CD4-positive, alpha-beta T cell (primary cell): ENCODE data around the gene KLHDC3. TPM values are rescaled to one million over a fixed set of nuclear protein-coding genes. Genes with fewer than 3 reads are reported as not detected.

Experiments used
- ATAC-seq: fragments of 200-7000 bp; cut with Tn5 transposase; one replicate; pipeline ENCODE4 v1.10.0; 2022; ENCODE audit warnings: mild to moderate bottlenecking; ENCODE audit not compliant: poor library complexity
- CTCF ChIA-PET: fragments of 350-600 bp; sonication (Branson Sonifier 250); formaldehyde crosslinking; loops from one replicate; lab custom pipeline; 2021; ENCODE audit warnings: antibody characterized with exemption, inconsistent platforms; lab: Charles Lee
- POLR2A ChIA-PET: fragments of 350-600 bp; sonication (Branson Sonifier 250); formaldehyde crosslinking; loops from one replicate; lab custom pipeline; 2021; ENCODE audit warnings: antibody characterized with exemption, inconsistent platforms; lab: Charles Lee
- DNase-seq, 14 experiments: peaks; one replicate each; pipeline ENCODE4 v3.0.0-alpha.2; 2013 to 2020; ENCODE audit warnings: mixed read lengths in 2 of 14
- H3K27ac ChIP-seq, 2 donors: one replicate each; pipeline versions ENCODE4 v1.5.1 to v1.7.0; 2013; ENCODE audit warnings: low read length in 2 of 2, low read depth in 1 of 2, mild to moderate bottlenecking in 1 of 2
- H3K27me3 ChIP-seq, 2 experiments: 1 replicate in 1 of 2; 2 replicates in 1 of 2; pipeline versions ENCODE4 v1.6.1 to v1.7.0; 2013; ENCODE audit warnings: low read length in 2 of 2, control low read depth in 1 of 2, mild to moderate bottlenecking in 1 of 2, moderate library complexity in 1 of 2; ENCODE audit not compliant: insufficient read depth in 2 of 2, control insufficient read depth in 1 of 2
- H3K36me3 ChIP-seq: one replicate; pipeline ENCODE4 v1.6.1; 2013; ENCODE audit warnings: low read length, control low read depth; ENCODE audit not compliant: insufficient read depth
- H3K4me1 ChIP-seq: one replicate; pipeline ENCODE4 v1.6.1; 2013; ENCODE audit warnings: low read length, control low read depth; ENCODE audit not compliant: insufficient read depth
- H3K4me3 ChIP-seq: one replicate; pipeline ENCODE4 v1.5.1; 2013; ENCODE audit warnings: mild to moderate bottlenecking, low read length, moderate library complexity
- H3K9me3 ChIP-seq, 2 experiments: 1 replicate in 1 of 2; 2 replicates in 1 of 2; pipeline versions ENCODE4 v1.6.1 to v1.7.0; 2013; ENCODE audit warnings: low read length in 2 of 2, mild to moderate bottlenecking in 2 of 2, control low read depth in 1 of 2, moderate library complexity in 1 of 2; ENCODE audit not compliant: control insufficient read depth in 1 of 2, insufficient read depth in 1 of 2
- H3K27ac Mint-ChIP-seq: one replicate; pipeline ENCODE4 v1.8.0; 2020; ENCODE audit warnings: mixed read lengths
- H3K27me3 Mint-ChIP-seq: one replicate; pipeline ENCODE4 v1.8.0; 2021; ENCODE audit warnings: mixed read lengths
- H3K36me3 Mint-ChIP-seq: one replicate; pipeline ENCODE4 v1.8.0; 2021; ENCODE audit warnings: low read depth, mixed read lengths
- H3K4me1 Mint-ChIP-seq: one replicate; pipeline ENCODE4 v1.8.0; 2021; ENCODE audit warnings: low read depth, mixed read lengths
- H3K4me3 Mint-ChIP-seq: one replicate; pipeline ENCODE4 v1.8.0; 2020; ENCODE audit warnings: mild to moderate bottlenecking, mixed read lengths
- H3K9me3 Mint-ChIP-seq: one replicate; pipeline ENCODE4 v1.8.0; 2020; ENCODE audit warnings: mixed read lengths
- CTCF ChIP-seq: fragments of 200-600 bp; IDR thresholded peaks from one replicate; pipeline ENCODE4 v1.8.0; 2022; ENCODE audit warnings: antibody characterized with exemption, mild to moderate bottlenecking
- intact Hi-C, 2 experiments: fragments of 100-400 bp; cut with DNase I in 1 of 2; cut with micrococcal nuclease in 1 of 2; formaldehyde crosslinking; loops; one replicate each; pipeline versions ENCODE4 v1.15.1 to v1.9.0; 2023 to 2025; cut with DNase I, micrococcal nuclease
- total RNA-seq, 174 experiments: library from RNA in 2 of 174; stranded (reverse) in 2 of 174; gene quantifications; one replicate each; pipeline ENCODE4 v1.2.3 and lab custom pipeline; 2021 to 2026

Gene KLHDC3
- total RNA-seq, 2 experiments from 2014 or later: 21.0 to 22.3 TPM

- intact Hi-C loops: no loop called here
- peaks cover 65% of the 10 kb centered on the region for H3K36me3 Mint-ChIP-seq
Observed at GRCh38 chr6:43062818-43063217, 48.8 kb downstream of the KLHDC3 start.

GRCh38 chr6:43070028-43070632 lies 56.1 kb downstream of the KLHDC3 start:
- ChIA-PET POLR2A (no interaction called here), CTCF (no interaction called here)
- H3K27me3 ChIP-seq: peaks cover 0 to under 1% of the 10 kb centered on the region in 2 experiments
- peak; percentile 73 for ATAC-seq
- peaks cover 30% of the 10 kb centered on the region for H3K36me3 ChIP-seq
- Mint-ChIP-seq H3K4me3 (no peak overlapping the region), H3K4me1 (no peaks in the 10 kb centered on the region), H3K9me3 (no peaks in the 10 kb centered on the region), H3K27me3 (no peaks in the 10 kb centered on the region), H3K36me3 (peaks cover 60% of the 10 kb centered on the region), H3K27ac (no peak overlapping the region)
- TF ChIP-seq CTCF: peak; percentile 34
- no peaks in the 10 kb centered on the region for H3K9me3 ChIP-seq
- DNase-seq: peak in 4 of 14 experiments; percentile 10 to 66 (median 53)
- no peak overlapping the region for H3K4me3 ChIP-seq
- no peaks in the 10 kb centered on the region for H3K4me1 ChIP-seq
- H3K27ac ChIP-seq: no peak overlapping the region
- intact Hi-C loops: loop anchor here in 1 of 2 experiments (1.0 kb wide), 1 partner anchor 73 kb away; no protein-coding TSS in a partner anchor

More at GRCh38 chr6:43062818-43063217, 48.8 kb downstream of the KLHDC3 start:
- Mint-ChIP-seq H3K27ac (no peak overlapping the region), H3K4me1 (peaks cover 36% of the 10 kb centered on the region), H3K27me3 (no peaks in the 10 kb centered on the region), H3K9me3 (no peaks in the 10 kb centered on the region), H3K4me3 (no peak overlapping the region)
- ATAC-seq: no peak
- Histone ChIP-seq H3K27me3 (no peaks in the 10 kb centered on the region), H3K9me3 (no peaks in the 10 kb centered on the region), H3K36me3 (peaks cover 26% of the 10 kb centered on the region), H3K4me1 (peaks cover 25% of the 10 kb centered on the region), H3K4me3 (no peak overlapping the region), H3K27ac (no peak overlapping the region)
- ChIA-PET POLR2A (interaction anchor here (0.6 kb wide), 1 partner anchor 11 kb away, joined by 3 read pairs; no protein-coding TSS in a partner anchor), CTCF (no interaction called here)
- DNase-seq: no peak
- no peak for TF ChIP-seq CTCF

Other genes with a start within 250 kb of the KLHDC3 start
- gene BICRAL, start 232.2 kb upstream of the KLHDC3 start, total RNA-seq: 10 to 100 TPM; 15.0 to 15.8 TPM
- 10 to 100 TPM; 76.1 TPM for gene RPL7L1, start 134.6 kb upstream of the KLHDC3 start, total RNA-seq
- gene PTCRA, start 98.2 kb upstream of the KLHDC3 start, total RNA-seq: not detected
- 10 to 100 TPM; 41.2 to 43.8 TPM for gene CNPY3, start 84.8 kb upstream of the KLHDC3 start, total RNA-seq
- gene GNMT, start 53.5 kb upstream of the KLHDC3 start, total RNA-seq: 1 to 10 TPM; 1.2 to 2.1 TPM
- 10 to 100 TPM; 12.8 to 13.6 TPM for gene PEX6, start 35.1 kb upstream of the KLHDC3 start, total RNA-seq
- gene PPP2R5D, start 29.7 kb upstream of the KLHDC3 start, total RNA-seq: 10 to 100 TPM; 15.3 to 17.5 TPM
- 10 to 100 TPM; 13.6 to 17.0 TPM for gene MEA1, start 303 bp upstream of the KLHDC3 start, total RNA-seq
- gene RRP36, start 7.4 kb downstream of the KLHDC3 start, total RNA-seq: 10 to 100 TPM; 17.2 to 17.7 TPM
- gene CUL7, start 39.6 kb downstream of the KLHDC3 start, total RNA-seq: 1 to 10 TPM; 5.9 to 6.9 TPM
- 10 to 100 TPM; 42.8 to 48.0 TPM for gene MRPL2, start 45.2 kb downstream of the KLHDC3 start, total RNA-seq
- 10 to 100 TPM; 39.6 to 40.8 TPM for gene KLC4, start 45.4 kb downstream of the KLHDC3 start, total RNA-seq
- gene PTK7, start 62.1 kb downstream of the KLHDC3 start, total RNA-seq: 1 to 10 TPM; 1.2 to 1.6 TPM
- 10 to 100 TPM; 22.8 to 23.7 TPM for gene SRF, start 157.0 kb downstream of the KLHDC3 start, total RNA-seq
- 10 to 100 TPM; 75.5 to 79.2 TPM for gene CUL9, start 167.9 kb downstream of the KLHDC3 start, total RNA-seq
- 10 to 100 TPM; 27.3 to 30.6 TPM for gene DNPH1, start 215.2 kb downstream of the KLHDC3 start, total RNA-seq
- gene TTBK1, start 229.2 kb downstream of the KLHDC3 start, total RNA-seq: not detected